OCI-LY3 (cell line): ENCODE data around the gene FZD2.

Experiments used
- H2AFZ ChIP-seq: fragments of 200-600, 300-600 bp; shearing (Covaris generic); 2 replicates; pipeline ENCODE4 v1.6.0; 2014; ENCODE audit warnings: antibody characterized with exemption, low read depth, low read length
- H3K27ac ChIP-seq: fragments of 200-600, 300-600 bp; sonication (generic); 2 replicates; pipeline ENCODE4 v1.5.1; 2014; ENCODE audit warnings: mild to moderate bottlenecking, low read length, moderate library complexity, mixed read lengths
- H3K27me3 ChIP-seq: fragments of 200-600, 300-600 bp; sonication (generic); 2 replicates; pipeline ENCODE4 v1.6.1; 2014; ENCODE audit warnings: low read depth, low read length, mixed read lengths
- H3K36me3 ChIP-seq: fragments of 200-600, 300-600 bp; sonication (generic); replicated peaks from 2 replicates; pipeline ENCODE3; 2014; ENCODE audit warnings: low read depth, low read length, mixed read lengths
- H3K4me1 ChIP-seq: fragments of 300-600, 200-600 bp; sonication (generic); 2 replicates; pipeline ENCODE4 v1.6.1; 2014; ENCODE audit warnings: low read length, mixed read lengths
- H3K4me2 ChIP-seq: fragments of 200-600, 300-600 bp; sonication (generic); 2 replicates; pipeline ENCODE4 v1.6.1; 2014; ENCODE audit warnings: low read length, mixed read lengths
- H3K4me3 ChIP-seq: fragments of 300-600, 200-600 bp; sonication (generic); 2 replicates; pipeline ENCODE4 v1.5.1; 2014; ENCODE audit warnings: antibody characterized with exemption, mild to moderate bottlenecking, low read length, moderate library complexity
- H3K79me2 ChIP-seq: fragments of 300-600, 200-600 bp; shearing (Covaris generic); 2 replicates; pipeline ENCODE4 v1.6.1; 2014; ENCODE audit warnings: mild to moderate bottlenecking, low read length, mixed read lengths
- H3K9ac ChIP-seq: fragments of 300-600, 200-600 bp; shearing (Covaris generic); 2 replicates; pipeline ENCODE4 v1.6.0; 2014; ENCODE audit warnings: mild to moderate bottlenecking, low read length, moderate library complexity
- H3K9me3 ChIP-seq: fragments of 200-600, 300-600 bp; shearing (Covaris generic); 2 replicates; pipeline ENCODE4 v1.6.1; 2014; ENCODE audit warnings: low read length, mixed read lengths; ENCODE audit not compliant: insufficient read depth
- H4K20me1 ChIP-seq: fragments of 200-600, 300-600 bp; sonication (generic); 2 replicates; pipeline ENCODE4 v1.6.1; 2016; ENCODE audit warnings: low read length, mixed read lengths; ENCODE audit not compliant: insufficient read depth
- EZH2phosphoT487 ChIP-seq: fragments of 200-600 bp; shearing (Covaris generic); IDR thresholded peaks from 2 replicates; pipeline ENCODE4 v1.6.1; 2018; ENCODE audit warnings: antibody characterized with exemption, mixed run types, low read depth
- TF ChIP-seq, protein P1 (sequence below): fragments of 200-600, 300-600 bp; sonication (generic); IDR thresholded peaks from 2 replicates; pipeline ENCODE4 v1.5.1; 2014; ENCODE audit warnings: antibody characterized with exemption, low read length, low read depth

The FZD2 gene

GRCh38 chr17:44581868-44582267 is 24.6 kb downstream of the FZD2 start:
- Histone ChIP-seq H3K4me2 (no peak overlapping the region), H3K9me3 (no peaks in the 10 kb centered on the region), H4K20me1 (no peaks in the 10 kb centered on the region), H3K9ac (no peak overlapping the region), H3K36me3 (no peaks in the 10 kb centered on the region), H2AFZ (no peak overlapping the region), H3K27me3 (peaks cover 19% of the 10 kb centered on the region), H3K79me2 (no peaks in the 10 kb centered on the region), H3K4me1 (no peaks in the 10 kb centered on the region), H3K4me3 (no peak overlapping the region), H3K27ac (no peak overlapping the region)
- TF ChIP-seq, protein P1, sequence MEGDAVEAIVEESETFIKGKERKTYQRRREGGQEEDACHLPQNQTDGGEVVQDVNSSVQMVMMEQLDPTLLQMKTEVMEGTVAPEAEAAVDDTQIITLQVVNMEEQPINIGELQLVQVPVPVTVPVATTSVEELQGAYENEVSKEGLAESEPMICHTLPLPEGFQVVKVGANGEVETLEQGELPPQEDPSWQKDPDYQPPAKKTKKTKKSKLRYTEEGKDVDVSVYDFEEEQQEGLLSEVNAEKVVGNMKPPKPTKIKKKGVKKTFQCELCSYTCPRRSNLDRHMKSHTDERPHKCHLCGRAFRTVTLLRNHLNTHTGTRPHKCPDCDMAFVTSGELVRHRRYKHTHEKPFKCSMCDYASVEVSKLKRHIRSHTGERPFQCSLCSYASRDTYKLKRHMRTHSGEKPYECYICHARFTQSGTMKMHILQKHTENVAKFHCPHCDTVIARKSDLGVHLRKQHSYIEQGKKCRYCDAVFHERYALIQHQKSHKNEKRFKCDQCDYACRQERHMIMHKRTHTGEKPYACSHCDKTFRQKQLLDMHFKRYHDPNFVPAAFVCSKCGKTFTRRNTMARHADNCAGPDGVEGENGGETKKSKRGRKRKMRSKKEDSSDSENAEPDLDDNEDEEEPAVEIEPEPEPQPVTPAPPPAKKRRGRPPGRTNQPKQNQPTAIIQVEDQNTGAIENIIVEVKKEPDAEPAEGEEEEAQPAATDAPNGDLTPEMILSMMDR = peak; percentile 31; the same call in 1 of the 2 replicates
- TF ChIP-seq EZH2phosphoT487 = no peak

GRCh38 chr17:44584443-44584842 is 27.2 kb downstream of the FZD2 start:
- Histone ChIP-seq H3K4me3 (no peak overlapping the region), H3K9me3 (no peaks in the 10 kb centered on the region)
- TF ChIP-seq, protein P1 = no peak
- TF ChIP-seq EZH2phosphoT487 = no peak

GRCh38 chr17:44585315-44585714 is 28.0 kb downstream of the FZD2 start:
- Histone ChIP-seq H3K4me1 (no peaks in the 10 kb centered on the region), H3K9me3 (no peaks in the 10 kb centered on the region), H3K27me3 (peaks cover 4% of the 10 kb centered on the region; the same call in 1 of the 2 replicates), H3K27ac (no peak overlapping the region), H3K9ac (no peak overlapping the region), H4K20me1 (no peaks in the 10 kb centered on the region), H3K4me2 (no peak overlapping the region), H3K4me3 (no peak overlapping the region), H3K79me2 (no peaks in the 10 kb centered on the region), H3K36me3 (no peaks in the 10 kb centered on the region), H2AFZ (no peak overlapping the region)
- TF ChIP-seq, protein P1 = no peak
- no peak for TF ChIP-seq EZH2phosphoT487

More at GRCh38 chr17:44584443-44584842, 27.2 kb downstream of the FZD2 start:
- Histone ChIP-seq H3K4me2 (no peak overlapping the region), H3K27me3 (peaks cover 13% of the 10 kb centered on the region), H3K36me3 (no peaks in the 10 kb centered on the region), H3K9ac (no peak overlapping the region), H4K20me1 (no peaks in the 10 kb centered on the region), H2AFZ (no peak overlapping the region), H3K4me1 (no peaks in the 10 kb centered on the region), H3K27ac (no peak overlapping the region), H3K79me2 (no peaks in the 10 kb centered on the region)

GRCh38 chr17:44587339-44587738 is 30.1 kb downstream of the FZD2 start:
- no peak overlapping the region for H3K9ac ChIP-seq
- no peak overlapping the region for H2AFZ ChIP-seq
- no peaks in the 10 kb centered on the region for H3K9me3 ChIP-seq
- H3K79me2 ChIP-seq = no peaks in the 10 kb centered on the region
- TF ChIP-seq EZH2phosphoT487 = no peak
- TF ChIP-seq, protein P1 = no peak
- H4K20me1 ChIP-seq = no peaks in the 10 kb centered on the region
- H3K27ac ChIP-seq = no peak overlapping the region
- no peaks in the 10 kb centered on the region for H3K27me3 ChIP-seq
- H3K4me1 ChIP-seq = no peaks in the 10 kb centered on the region
- H3K4me3 ChIP-seq = no peak overlapping the region
- H3K4me2 ChIP-seq = no peak overlapping the region
- H3K36me3 ChIP-seq = no peaks in the 10 kb centered on the region
